Anterior cingulate cortex (tissue), 58 donors: ENCODE results near the gene SPOCD1.

Experiments
- DNase-seq, 58 donors: peaks; one replicate each; lab custom pipeline; 2025; lab: John Stamatoyannopoulos, UW

The SPOCD1 gene

GRCh38 chr1:31776032-31776431 lies 39.8 kb downstream of the SPOCD1 start:
- no peak for DNase-seq

DNA sequence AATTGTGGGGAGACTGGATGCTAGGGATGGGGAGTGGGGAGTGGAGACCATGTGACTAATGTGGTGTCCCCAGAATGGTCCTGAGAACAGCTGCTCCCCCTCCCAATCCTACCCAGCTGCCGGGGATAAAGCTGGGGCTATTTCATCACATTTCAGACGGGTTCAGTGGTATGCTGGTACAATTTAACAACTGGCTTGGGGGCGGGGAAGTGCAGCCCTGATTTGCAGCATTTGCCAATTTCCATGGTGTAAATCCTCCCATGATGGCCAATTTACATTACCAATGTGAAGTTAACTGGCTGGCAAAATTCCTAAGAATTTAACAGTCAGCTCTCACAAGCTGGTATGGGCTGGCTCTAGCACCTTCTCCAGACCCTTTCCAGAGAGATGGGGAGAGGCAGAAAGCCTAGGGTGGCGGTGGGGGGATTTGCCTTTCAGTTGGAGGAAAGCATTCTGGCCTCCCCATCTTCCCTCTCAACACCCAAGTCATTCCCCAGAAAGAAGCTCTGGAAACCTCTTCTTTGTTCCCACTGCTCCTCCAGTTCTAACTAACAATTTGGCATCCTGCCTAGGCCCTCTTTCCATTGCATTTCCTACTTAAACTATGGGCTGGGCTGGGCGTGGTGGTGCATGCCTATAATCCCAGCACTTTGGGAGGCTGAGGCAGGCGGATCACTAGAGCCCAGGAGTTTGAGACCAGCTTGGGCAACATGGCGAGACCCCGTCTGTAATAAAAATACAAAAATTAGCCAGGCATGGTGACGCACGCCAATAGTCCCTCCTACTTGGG lies 40.4 kb downstream of the SPOCD1 start:
- no peak for DNase-seq

DNA sequence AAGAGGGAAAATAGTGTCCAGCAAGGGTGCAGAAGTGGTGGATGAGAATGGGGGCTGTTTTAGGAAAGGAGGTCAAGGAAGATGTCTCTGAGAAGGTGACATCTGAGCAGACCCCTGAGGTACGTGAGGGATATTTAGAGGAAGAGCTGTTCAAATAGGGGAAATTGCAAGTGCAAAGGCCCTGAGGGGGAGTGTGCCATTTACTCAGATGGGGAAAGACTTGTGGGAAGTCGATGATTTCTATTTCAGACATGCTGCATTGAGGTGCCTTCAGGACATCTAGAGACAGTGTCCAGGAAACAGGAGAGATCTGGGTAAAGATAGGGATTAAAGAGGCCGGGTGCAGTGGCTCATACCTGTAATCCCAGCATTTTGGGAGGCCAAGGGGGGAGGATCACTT lies 41.3 kb downstream of the SPOCD1 start:
- DNase-seq: no peak

- no peak for DNase-seq
Observed at GRCh38 chr1:31773861-31774260, 42.0 kb downstream of the SPOCD1 start.

GRCh38 chr1:31772669-31773248 lies 43.1 kb downstream of the SPOCD1 start:
- no peak for DNase-seq

DNA sequence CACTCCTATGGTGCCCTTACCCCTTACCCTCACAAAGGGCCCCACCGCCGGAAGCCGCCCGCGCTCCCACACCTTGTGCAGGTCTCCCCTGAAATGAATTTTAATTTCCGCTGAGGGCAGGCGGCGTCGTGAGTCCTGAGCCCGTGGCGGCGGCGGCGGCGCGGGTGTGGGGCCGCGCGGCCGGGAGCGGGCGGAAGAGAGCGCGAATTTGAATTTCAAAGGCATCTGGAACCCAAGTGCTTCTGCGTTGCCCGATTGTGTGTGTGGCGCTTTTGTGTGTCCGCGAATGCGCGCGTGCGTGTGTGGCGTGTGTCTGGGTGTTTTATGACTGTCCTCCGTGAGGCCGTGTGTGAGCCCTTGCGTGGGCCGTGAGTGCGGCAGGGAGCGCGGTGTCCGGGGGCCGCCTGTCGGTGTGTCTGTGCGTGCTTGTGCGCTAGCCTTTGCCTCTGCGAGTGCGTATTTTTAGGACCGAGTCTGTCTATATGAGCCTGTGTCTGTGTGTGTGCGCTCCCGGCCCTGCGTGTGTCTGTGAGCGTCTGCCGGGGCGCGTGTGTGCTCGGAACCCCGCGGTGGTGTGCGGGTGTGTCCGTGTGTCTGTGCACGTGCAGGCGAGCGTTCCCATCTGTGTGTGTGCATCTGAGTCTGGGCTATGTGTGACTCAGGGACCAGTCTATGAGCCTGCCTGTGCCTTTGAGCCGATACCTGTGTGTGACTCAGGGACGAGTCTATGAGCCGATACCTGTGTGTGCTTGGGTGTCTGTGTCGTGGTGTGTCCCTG lies 43.7 kb downstream of the SPOCD1 start:
- peak in 10 of 58 donors; percentile 21 to 57 (median 40) for DNase-seq

GRCh38 chr1:31769720-31770390 lies 46.0 kb downstream of the SPOCD1 start:
- peak in 6 of 58 donors; percentile 23 to 44 (median 30) for DNase-seq

- no peak for DNase-seq
Observed at GRCh38 chr1:31768939-31769704, 46.7 kb downstream of the SPOCD1 start.

- DNase-seq: no peak
Observed at GRCh38 chr1:31768407-31768907, 47.4 kb downstream of the SPOCD1 start.

GRCh38 chr1:31767225-31767624 lies 48.6 kb downstream of the SPOCD1 start:
- no peak for DNase-seq

GRCh38 chr1:31765516-31765915 lies 50.3 kb downstream of the SPOCD1 start:
- DNase-seq: peak in 1 of 58 donors; percentile 54

DNA sequence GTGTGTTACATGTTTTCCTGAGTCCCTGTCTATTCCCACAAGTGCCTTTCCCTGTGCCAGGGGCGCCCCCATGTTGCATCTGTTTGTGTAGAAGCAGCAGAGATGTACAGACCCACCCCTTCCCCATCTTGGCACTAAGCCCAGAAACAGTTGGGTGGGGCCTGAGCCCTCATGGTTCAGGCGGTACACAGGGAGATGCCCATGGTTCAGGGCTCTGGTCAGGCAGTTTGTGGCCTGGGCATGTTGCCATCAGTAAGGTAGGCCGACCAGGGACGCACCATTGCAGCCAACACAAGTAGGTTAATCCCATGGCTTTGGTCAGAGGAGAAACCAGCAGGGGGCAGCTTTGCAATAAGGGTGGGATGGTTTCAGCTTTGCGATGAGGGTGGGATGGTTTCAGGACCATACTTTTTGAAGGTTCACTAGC lies 50.8 kb downstream of the SPOCD1 start:
- peak in 37 of 58 donors; percentile 30 to 74 (median 52) for DNase-seq

GRCh38 chr1:31764312-31765040 lies 51.3 kb downstream of the SPOCD1 start, which contains the start of gene ADGRB2:
Gene ADGRB2, minus strand, starts transcription at chr1:31764340. Its CDS starts 7,119 bp downstream, at chr1:31757221.
- peak in 36 of 58 donors; percentile 19 to 77 (median 45) for DNase-seq

- peak in 1 of 58 donors; percentile 58 for DNase-seq
Observed at GRCh38 chr1:31763671-31764311, 52.0 kb downstream of the SPOCD1 start.

GRCh38 chr1:31762726-31763670 lies 52.8 kb downstream of the SPOCD1 start:
- DNase-seq: peak in 54 of 58 donors; percentile 21 to 86 (median 71)

DNA sequence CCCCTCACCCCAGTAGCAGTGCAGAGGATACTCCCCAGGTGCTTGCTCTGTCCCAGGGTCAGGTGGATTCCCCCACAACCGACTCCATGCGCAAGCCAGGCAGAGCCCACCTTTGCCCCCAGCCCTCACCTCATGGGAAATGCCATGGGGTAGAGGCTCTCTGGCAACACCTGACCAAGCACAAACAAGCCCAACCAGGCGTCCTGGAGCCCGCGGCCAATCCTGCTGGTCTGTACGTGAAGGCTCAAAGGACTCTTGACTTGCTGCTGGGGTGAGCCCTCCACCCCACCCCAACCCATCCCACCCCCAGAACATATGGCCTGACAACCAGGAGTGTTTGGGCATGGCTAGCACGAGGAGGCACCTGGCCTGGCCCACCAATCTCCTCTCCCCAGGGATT lies 53.5 kb downstream of the SPOCD1 start:
- DNase-seq: no peak

DNA sequence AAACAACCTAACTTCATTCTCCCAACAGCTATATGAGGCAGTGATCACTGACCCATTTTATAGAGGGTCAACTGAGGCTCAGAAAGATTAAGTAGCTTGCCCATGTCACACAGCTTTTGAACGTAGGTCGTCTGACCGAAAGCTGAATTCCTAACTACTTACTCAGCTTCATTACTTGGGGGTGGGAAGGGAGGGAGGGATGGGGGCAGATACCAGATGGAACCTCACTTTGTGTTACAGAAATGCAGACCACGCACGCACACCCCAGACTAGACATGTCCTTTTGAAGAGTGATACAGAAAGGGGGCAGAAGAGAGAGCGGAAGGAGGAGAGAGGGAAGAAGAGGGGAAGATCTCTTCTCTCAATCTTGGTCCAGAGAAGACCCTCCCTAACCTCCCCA lies 53.9 kb downstream of the SPOCD1 start:
- DNase-seq: no peak
